ENCODE results near the gene ADAMTSL1.
"Not testable (repeated sequence)": the region's sequence is repeated elsewhere in the genome, so short reads cannot be mapped to it uniquely, and the experiment has no call there.

Gene ADAMTSL1

GRCh38 chr9:18826248-18826647 is 352.3 kb downstream of the ADAMTSL1 start:
- DNase-seq: peak; percentile 73

- DNase-seq: no peak
Measured at GRCh38 chr9:18829066-18829465, 355.1 kb downstream of the ADAMTSL1 start.

GRCh38 chr9:18829873-18830272 is 355.9 kb downstream of the ADAMTSL1 start:
- peak; percentile 42 for DNase-seq

DNA sequence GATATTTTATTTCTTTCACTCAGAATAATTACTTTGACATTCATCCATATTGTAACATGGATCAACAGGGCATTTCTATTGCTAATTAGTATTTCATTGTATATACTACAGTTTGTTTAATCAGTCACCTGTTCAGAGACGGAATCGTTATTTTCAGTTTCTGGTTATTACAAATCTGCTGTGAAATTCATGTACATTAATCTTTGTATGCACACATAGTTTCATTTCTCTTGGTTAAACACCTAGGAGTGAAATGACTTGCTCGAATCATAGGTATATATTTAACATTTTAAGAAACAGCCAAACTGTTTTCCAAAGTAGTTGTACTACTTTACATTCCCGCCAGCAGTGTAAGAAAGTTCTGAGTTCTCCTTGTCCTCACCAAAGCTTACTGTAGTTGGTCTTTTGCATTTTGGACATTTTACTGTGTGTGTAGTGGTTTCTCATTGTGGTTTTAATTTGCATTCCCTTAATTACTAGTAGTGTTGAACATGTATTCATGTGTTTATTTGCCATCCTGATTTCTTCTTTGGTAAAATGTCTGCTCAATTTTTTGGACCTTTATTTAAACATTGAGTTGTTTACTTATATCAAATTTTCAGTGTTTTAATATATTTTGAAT is 360.9 kb downstream of the ADAMTSL1 start:
- DNase-seq: no peak

DNA sequence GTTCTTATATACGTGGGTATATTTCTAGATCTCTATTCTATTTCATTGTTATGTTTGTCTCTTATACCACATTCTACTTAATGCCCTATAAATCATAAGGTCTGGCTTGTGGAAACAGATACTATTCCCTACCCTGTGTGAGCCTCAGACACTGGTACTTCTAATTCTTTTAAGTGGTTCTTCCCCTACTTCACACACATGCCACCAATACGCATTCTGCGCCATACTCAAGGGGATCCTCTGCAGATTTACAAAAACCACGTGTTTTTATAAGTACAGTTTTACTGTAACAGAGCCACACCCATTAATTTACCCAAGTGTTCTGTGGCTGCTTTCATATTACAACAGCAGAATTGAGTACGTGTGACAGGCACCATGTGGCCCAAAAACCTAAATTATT is 363.4 kb downstream of the ADAMTSL1 start:
- no peak for DNase-seq

DNA sequence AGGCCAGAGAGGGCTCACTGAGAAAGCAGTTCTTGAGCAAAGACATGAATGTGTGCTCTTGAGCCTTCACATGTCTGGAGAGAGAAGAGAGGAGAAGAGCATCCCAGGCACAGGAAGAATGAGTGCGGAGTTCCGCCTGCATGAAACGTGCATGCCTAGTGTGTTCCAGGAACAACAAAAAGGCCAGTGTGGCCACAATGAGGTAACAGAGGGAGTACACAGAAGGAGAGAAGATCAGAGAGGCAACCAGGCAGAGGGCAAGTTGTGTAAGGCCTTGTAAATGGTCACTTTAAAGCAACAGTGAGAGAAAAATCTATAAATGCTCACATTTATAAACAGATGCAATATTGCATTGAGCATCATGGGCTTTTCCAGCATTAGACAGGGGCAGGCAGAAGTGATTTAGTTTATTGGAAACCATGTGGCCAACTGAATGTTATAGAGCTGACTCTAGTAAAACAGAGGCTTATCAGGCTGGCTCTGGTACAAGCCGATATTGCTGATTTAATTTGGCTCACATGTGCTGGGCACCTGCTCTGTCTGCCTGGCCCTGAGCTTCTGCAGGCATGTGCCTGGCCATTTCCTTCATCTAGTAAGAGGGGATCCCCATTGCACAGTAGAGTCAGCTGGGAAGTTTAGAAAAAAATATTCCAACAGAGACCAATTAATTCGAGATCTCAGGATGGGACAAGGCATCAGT is 373.8 kb downstream of the ADAMTSL1 start:
- DNase-seq: no peak

GRCh38 chr9:18848657-18849056 is 374.7 kb downstream of the ADAMTSL1 start:
- no peak for DNase-seq

GRCh38 chr9:18849270-18849669 is 375.3 kb downstream of the ADAMTSL1 start:
- DNase-seq: peak; percentile 6

DNA sequence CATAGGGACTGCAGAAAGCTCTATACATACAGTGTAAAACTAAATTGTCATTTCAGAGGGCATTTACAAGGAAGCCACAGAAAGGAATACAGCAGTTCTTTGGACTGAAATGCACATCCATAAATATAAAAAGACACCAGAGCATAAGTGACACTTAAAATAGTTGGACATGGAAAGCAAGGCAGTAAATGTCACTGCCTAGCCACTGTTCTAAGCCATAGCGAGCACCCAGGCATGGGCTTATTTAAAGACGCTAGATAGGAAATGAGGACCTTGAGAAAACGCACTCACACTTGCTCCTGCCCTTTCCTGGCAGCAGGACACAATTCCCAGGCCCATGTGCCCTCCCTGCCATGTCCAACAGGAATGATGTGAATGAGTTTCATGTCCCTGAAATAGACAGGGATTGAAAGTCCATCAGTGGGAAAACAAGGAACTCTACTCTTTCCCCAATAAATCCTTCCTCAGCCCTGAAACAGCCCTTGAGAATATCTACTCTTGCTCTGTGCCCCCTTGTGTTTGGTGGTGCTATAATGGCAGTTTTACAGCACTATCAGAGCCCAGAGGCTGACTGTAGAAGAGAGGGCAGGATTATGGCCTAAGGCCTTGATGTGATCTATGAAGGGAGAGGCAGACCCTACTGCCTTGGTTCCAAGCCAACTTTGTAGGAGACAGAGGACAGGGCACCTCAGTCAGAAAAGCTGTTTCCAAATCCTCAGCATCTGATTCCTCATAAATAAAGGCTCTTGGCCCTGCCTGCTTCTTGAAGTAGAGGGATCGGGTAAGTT is 376.1 kb downstream of the ADAMTSL1 start:
- DNase-seq: no peak

DNA sequence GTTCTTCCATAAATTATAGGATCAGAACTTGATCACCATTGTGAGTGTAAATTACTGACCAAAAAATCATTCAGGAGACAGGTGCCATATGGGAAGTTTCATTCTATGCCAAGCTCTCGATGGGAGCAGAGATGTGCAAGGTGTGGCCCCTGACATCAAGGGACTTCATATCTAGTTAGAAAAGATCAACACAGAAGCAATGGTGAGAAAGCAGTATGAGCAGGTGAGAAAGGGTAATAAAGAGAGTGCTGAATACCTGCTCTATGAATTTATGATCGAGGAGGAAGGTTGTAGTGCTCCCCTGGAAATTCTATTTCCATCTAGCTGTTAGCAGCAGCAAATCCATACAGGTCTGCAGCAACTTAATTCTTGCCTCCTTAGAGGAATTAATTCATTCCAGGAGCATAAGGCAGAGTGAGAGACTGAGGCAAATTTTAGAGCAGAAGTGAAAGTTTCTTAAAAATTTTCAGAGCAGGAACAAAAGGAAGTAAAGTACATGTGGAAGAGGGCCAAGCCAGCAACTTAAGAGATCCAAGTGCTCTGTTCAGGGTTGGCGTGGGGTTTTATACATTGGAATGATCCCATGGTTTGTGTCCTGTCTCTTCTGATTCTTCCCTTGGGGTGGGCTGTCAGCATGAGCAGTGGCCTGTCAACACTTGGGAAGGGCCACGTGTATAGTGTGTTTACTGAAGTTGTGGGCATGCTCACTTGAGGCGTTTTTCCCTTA is 377.3 kb downstream of the ADAMTSL1 start:
- no peak for DNase-seq

DNA sequence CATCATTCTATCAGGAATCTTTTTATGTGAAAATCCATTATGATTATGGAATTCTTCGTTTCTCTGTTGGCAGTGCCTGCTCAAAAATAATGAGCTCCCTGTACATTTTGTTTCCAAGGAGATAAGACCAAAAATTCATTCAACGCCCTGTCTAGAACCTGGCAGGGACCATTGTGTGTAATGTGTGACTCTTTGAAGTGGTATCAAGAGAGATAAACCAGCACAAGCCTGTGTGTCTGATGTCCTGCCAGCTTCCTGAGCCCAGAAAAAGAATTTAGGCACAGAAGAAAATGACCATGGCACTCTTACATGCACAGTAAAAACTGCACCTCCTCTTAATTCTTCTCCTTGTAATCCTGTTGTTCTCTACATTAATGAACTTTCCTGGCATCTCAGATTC is 381.7 kb downstream of the ADAMTSL1 start:
- DNase-seq: no peak

DNA sequence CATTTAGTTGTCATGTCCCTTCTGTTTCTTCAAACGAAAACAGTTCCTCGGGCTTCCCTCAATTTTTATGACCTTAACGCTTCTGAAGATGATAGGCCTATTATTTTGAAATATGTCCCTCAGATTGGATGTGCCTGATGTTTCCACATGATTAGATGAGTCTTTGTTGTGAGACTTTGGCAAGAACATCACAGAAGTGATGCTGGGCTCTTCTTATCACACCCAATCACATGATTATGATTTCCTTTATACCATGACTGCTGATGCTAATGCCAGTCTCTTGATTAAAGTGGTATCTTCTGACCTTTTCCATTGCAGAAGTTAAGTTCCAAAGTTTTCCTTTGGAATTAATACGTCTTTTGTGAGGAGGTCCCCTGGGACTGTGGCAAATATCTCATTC is 383.4 kb downstream of the ADAMTSL1 start:
- DNase-seq: no peak

- DNase-seq: no peak
Measured at GRCh38 chr9:18857769-18858168, 383.8 kb downstream of the ADAMTSL1 start.

- DNase-seq: no peak
Measured at GRCh38 chr9:18861609-18862544, 387.9 kb downstream of the ADAMTSL1 start.

GRCh38 chr9:18863791-18864190 is 389.8 kb downstream of the ADAMTSL1 start:
- DNase-seq: no peak

DNA sequence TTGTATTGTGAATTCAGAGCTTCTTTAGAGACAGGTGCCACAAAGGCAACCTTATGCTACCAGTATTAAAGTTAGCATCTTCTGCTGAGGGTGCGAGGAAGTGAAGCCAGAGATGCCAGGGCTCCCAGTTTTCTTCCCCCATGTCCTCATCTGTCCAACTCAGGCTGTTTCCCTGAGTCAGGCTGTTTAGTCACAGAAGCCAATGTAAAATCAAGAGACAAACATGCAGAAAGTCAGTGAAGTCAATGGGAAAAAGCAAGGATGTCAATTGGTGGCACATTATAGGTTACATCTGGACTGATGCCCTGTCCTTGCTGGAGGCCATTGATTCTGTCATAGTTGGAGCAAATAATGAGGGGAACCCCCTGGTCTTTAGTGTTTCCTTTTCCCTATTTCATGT is 390.6 kb downstream of the ADAMTSL1 start:
- DNase-seq: no peak

GRCh38 chr9:18865542-18865941 is 391.6 kb downstream of the ADAMTSL1 start:
- no peak for DNase-seq

GRCh38 chr9:18866121-18866831 is 392.3 kb downstream of the ADAMTSL1 start:
- no peak for DNase-seq

GRCh38 chr9:18869725-18870124 is 395.8 kb downstream of the ADAMTSL1 start:
- no peak for DNase-seq

GRCh38 chr9:18874069-18874468 is 400.1 kb downstream of the ADAMTSL1 start:
- DNase-seq: no peak

GRCh38 chr9:18874990-18875389 is 401.0 kb downstream of the ADAMTSL1 start:
- DNase-seq: not testable (repeated sequence)

All from NCI-H146 (cell line).